GM18517 (cell line): ENCODE results near the gene ABCD2.
"Not testable (repeated sequence)": the region's sequence is repeated elsewhere in the genome, so short reads cannot be mapped to it uniquely, and the experiment has no call there.

Source experiments
- ATAC-seq: cut with Tn5 transposase; IDR thresholded peaks from one replicate; pipeline ENCODE4 v1.9.1; 2021; ENCODE audit warnings: mild to moderate bottlenecking, moderate library complexity; ENCODE audit not compliant: unreplicated experiment

Gene ABCD2

GRCh38 chr12:39541471-39541870 is 78.1 kb downstream of the ABCD2 start:
- ATAC-seq: no peak

- ATAC-seq: no peak
Measured at GRCh38 chr12:39538679-39539104, 80.9 kb downstream of the ABCD2 start.

- ATAC-seq: no peak
Measured at GRCh38 chr12:39533951-39534350, 85.7 kb downstream of the ABCD2 start.

- ATAC-seq: no peak
Measured at GRCh38 chr12:39532448-39532847, 87.2 kb downstream of the ABCD2 start.

GRCh38 chr12:39526974-39527373 is 92.6 kb downstream of the ABCD2 start:
- ATAC-seq: no peak

GRCh38 chr12:39522167-39522566 is 97.4 kb downstream of the ABCD2 start:
- ATAC-seq: not testable (repeated sequence)

GRCh38 chr12:39510001-39510400 is 109.6 kb downstream of the ABCD2 start:
- ATAC-seq: no peak

- ATAC-seq: no peak
Measured at GRCh38 chr12:39505554-39505953, 114.0 kb downstream of the ABCD2 start.

- no peak for ATAC-seq
Measured at GRCh38 chr12:39505023-39505422, 114.6 kb downstream of the ABCD2 start.

- ATAC-seq: no peak
Measured at GRCh38 chr12:39503439-39503838, 116.2 kb downstream of the ABCD2 start.

- ATAC-seq: no peak
Measured at GRCh38 chr12:39502726-39503125, 116.9 kb downstream of the ABCD2 start.
